Activated T-helper 2 cell treated with anti-CD3 and anti-CD28 coated beads, Interferon-gamma antibody, Interleukin-2, Interleukin-4, amounts not matched to agents 10 μg/mL and 5 μg/mL and 100 μg/mL, durations not matched to agents 14 hours and 24 hours and 36 hours (primary cell): ENCODE results near the gene KMT2D. TPM values are rescaled to one million over a fixed set of nuclear protein-coding genes. Genes with fewer than 3 reads are reported as not detected.

Experiments used
- DNase-seq: peaks from one replicate; pipeline ENCODE4 v3.0.0; 2021; ENCODE audit warnings: low spot score
- H3K27ac Mint-ChIP-seq: one replicate; pipeline ENCODE4 v1.8.0; 2021; ENCODE audit warnings: mixed read lengths
- H3K27me3 Mint-ChIP-seq: one replicate; pipeline ENCODE4 v1.8.0; 2021; ENCODE audit warnings: low read depth, mixed read lengths
- H3K36me3 Mint-ChIP-seq: one replicate; pipeline ENCODE4 v1.8.0; 2021; ENCODE audit warnings: low read depth, mixed read lengths
- H3K4me1 Mint-ChIP-seq: one replicate; pipeline ENCODE4 v1.8.0; 2021; ENCODE audit warnings: low read depth, mixed read lengths
- H3K4me3 Mint-ChIP-seq: one replicate; pipeline ENCODE4 v1.8.0; 2021; ENCODE audit warnings: low read depth, mild to moderate bottlenecking, moderate library complexity, mixed read lengths
- H3K9me3 Mint-ChIP-seq: one replicate; pipeline ENCODE4 v1.8.0; 2021; ENCODE audit warnings: mixed read lengths
- intact Hi-C: fragments of 100-400 bp; cut with micrococcal nuclease; formaldehyde crosslinking; loops from one replicate; pipeline ENCODE4 v1.15.1; 2023
- total RNA-seq: library from RNA; stranded (reverse); gene quantifications from 2 replicates; pipeline ENCODE4 v1.2.3, GENCODE V29; 2022

Gene KMT2D
- total RNA-seq, 1 donor from 2014 or later = 100 TPM

- intact Hi-C loops = loop anchor here (5.0 kb wide), 1 partner anchor 96 kb away; the partner anchor contains the start of gene DDN
- Mint-ChIP-seq H3K27me3 (peaks cover 58% of the 10 kb centered on the region), H3K4me1 (peaks cover 30% of the 10 kb centered on the region), H3K27ac (no peak overlapping the region), H3K36me3 (peaks cover 33% of the 10 kb centered on the region), H3K9me3 (no peaks in the 10 kb centered on the region), H3K4me3 (no peak overlapping the region)
- no peak for DNase-seq
Observed at GRCh38 chr12:49093792-49094159, 33.2 kb upstream of the KMT2D start.

- H3K9me3 Mint-ChIP-seq = no peaks in the 10 kb centered on the region
- peaks cover 63% of the 10 kb centered on the region for H3K27me3 Mint-ChIP-seq
- intact Hi-C loops = loop anchor here (5.0 kb wide), 1 partner anchor 96 kb away; the partner anchor contains the start of gene DDN
- H3K36me3 Mint-ChIP-seq = peaks cover 25% of the 10 kb centered on the region
- H3K4me1 Mint-ChIP-seq = peaks cover 38% of the 10 kb centered on the region
- no peak overlapping the region for H3K4me3 Mint-ChIP-seq
- no peak overlapping the region for H3K27ac Mint-ChIP-seq
- DNase-seq = no peak
Observed at GRCh38 chr12:49092816-49093406, 32.3 kb upstream of the KMT2D start.

- Mint-ChIP-seq H3K36me3 (peaks cover 20% of the 10 kb centered on the region), H3K27ac (no peak overlapping the region), H3K4me3 (peak overlapping the region; percentile 39), H3K9me3 (no peaks in the 10 kb centered on the region), H3K4me1 (peaks cover 42% of the 10 kb centered on the region), H3K27me3 (peaks cover 63% of the 10 kb centered on the region)
- peak; percentile 29 for DNase-seq
- intact Hi-C loops = loop anchor here (5.0 kb wide), 1 partner anchor 95 kb away; the partner anchor contains the start of gene DDN
Observed at GRCh38 chr12:49092086-49092815, 31.7 kb upstream of the KMT2D start.

- peaks cover 42% of the 10 kb centered on the region for H3K4me1 Mint-ChIP-seq
- H3K27me3 Mint-ChIP-seq = peaks cover 63% of the 10 kb centered on the region
- peaks cover 20% of the 10 kb centered on the region for H3K36me3 Mint-ChIP-seq
- H3K27ac Mint-ChIP-seq = no peak overlapping the region
- intact Hi-C loops = loop anchor here (2.0 to 5.0 kb wide), 3 partner anchors 94 to 247 kb away; partner anchors contain the start of gene DDN
- no peak overlapping the region for H3K4me3 Mint-ChIP-seq
- no peak for DNase-seq
- no peaks in the 10 kb centered on the region for H3K9me3 Mint-ChIP-seq
Observed at GRCh38 chr12:49091836-49092085, 31.2 kb upstream of the KMT2D start.

GRCh38 chr12:49091056-49091835, 30.7 kb upstream of the KMT2D start:
- DNase-seq = no peak
- Mint-ChIP-seq H3K9me3 (no peaks in the 10 kb centered on the region), H3K27me3 (peaks cover 63% of the 10 kb centered on the region)

DNA sequence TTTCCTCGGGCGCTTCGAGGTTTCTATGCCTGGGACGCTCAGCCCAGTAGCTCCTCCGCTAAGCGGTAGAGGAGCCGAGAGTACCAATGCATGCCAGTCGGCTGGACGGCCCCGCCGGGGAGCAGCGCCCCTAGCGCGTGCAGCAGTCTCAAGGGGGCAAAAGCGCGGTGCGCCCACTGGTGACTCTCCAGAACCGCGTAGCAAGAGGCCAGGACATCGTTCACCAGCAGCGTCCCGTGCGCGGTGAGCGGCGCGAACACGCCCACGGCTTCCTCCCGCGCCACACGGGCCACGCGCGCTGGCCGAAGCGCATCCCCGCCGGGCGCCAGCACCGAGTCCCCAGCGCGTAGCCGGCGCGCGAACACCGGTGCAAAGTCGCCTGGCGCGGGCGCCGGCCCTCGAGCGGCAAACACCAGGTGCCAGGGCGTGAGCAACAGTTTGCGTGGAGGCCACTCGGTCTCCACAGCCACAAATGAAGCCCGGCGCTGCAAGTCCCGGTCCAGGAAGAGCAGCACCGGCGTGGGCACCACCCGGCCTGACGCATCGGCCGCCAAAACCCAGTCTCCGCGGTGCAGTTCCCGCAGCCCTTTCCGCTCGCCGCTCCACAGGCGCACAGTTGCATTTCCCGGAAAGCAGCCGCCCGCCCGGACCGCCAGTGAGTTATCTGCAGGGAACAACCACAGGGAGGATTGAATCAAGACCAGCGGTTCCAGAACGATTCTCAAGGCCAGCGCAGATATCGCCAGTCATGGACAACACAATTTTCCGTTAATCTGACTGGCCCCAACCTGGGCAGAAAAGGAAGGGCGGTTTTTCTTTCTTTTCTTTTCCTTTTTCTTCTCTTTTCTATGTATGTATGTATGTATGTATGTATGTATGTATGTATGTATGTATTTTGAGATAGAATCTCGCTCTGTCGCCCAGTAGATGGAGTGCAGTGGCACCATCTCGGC, 29.5 kb upstream of the KMT2D start:
- intact Hi-C loops = loop anchor here (2.0 to 10.0 kb wide), 5 partner anchors 25 to 455 kb away; partner anchors contain the start of gene DDN
- H3K4me3 Mint-ChIP-seq = peak overlapping the region; percentile 71
- peak; percentile 29 for DNase-seq
- peak overlapping the region; percentile 33 for H3K27ac Mint-ChIP-seq
- H3K9me3 Mint-ChIP-seq = no peaks in the 10 kb centered on the region
- H3K27me3 Mint-ChIP-seq = peaks cover 56% of the 10 kb centered on the region
- H3K36me3 Mint-ChIP-seq = peaks cover 3% of the 10 kb centered on the region
- peaks cover 44% of the 10 kb centered on the region for H3K4me1 Mint-ChIP-seq

More at GRCh38 chr12:49091056-49091835, 30.7 kb upstream of the KMT2D start:
- Mint-ChIP-seq H3K27ac (no peak overlapping the region), H3K36me3 (peaks cover 14% of the 10 kb centered on the region), H3K4me1 (peaks cover 44% of the 10 kb centered on the region), H3K4me3 (peak overlapping the region; percentile 23)
- intact Hi-C loops = loop anchor here (2.0 to 5.0 kb wide), 3 partner anchors 94 to 248 kb away; partner anchors contain the start of gene DDN

GRCh38 chr12:49088932-49089330, 28.3 kb upstream of the KMT2D start:
- Mint-ChIP-seq H3K27ac (no peak overlapping the region), H3K9me3 (no peaks in the 10 kb centered on the region), H3K4me1 (peaks cover 44% of the 10 kb centered on the region), H3K36me3 (no peaks in the 10 kb centered on the region), H3K4me3 (no peak overlapping the region), H3K27me3 (peaks cover 50% of the 10 kb centered on the region)
- intact Hi-C loops = loop anchor here (1.0 to 10.0 kb wide), 3 partner anchors 20 to 456 kb away; no protein-coding TSS in a partner anchor
- no peak for DNase-seq

- peak; percentile 62 for DNase-seq
- peaks cover 38% of the 10 kb centered on the region for H3K4me1 Mint-ChIP-seq
- intact Hi-C loops = loop anchor here (1.0 to 10.0 kb wide), 3 partner anchors 21 to 456 kb away; no protein-coding TSS in a partner anchor
- peaks cover 44% of the 10 kb centered on the region for H3K27me3 Mint-ChIP-seq
- no peaks in the 10 kb centered on the region for H3K9me3 Mint-ChIP-seq
- H3K27ac Mint-ChIP-seq = no peak overlapping the region
- peak overlapping the region; percentile 8 for H3K4me3 Mint-ChIP-seq
- H3K36me3 Mint-ChIP-seq = no peaks in the 10 kb centered on the region
Observed at GRCh38 chr12:49088150-49088931, 27.7 kb upstream of the KMT2D start.

- H3K27me3 Mint-ChIP-seq = peaks cover 26% of the 10 kb centered on the region
- no peak overlapping the region for H3K27ac Mint-ChIP-seq
- no peak for DNase-seq
- H3K4me3 Mint-ChIP-seq = no peak overlapping the region
- H3K4me1 Mint-ChIP-seq = peaks cover 27% of the 10 kb centered on the region
- no peaks in the 10 kb centered on the region for H3K36me3 Mint-ChIP-seq
- H3K9me3 Mint-ChIP-seq = no peaks in the 10 kb centered on the region
- intact Hi-C loops = loop anchor here (10.0 kb wide), 1 partner anchor 459 kb away; no protein-coding TSS in a partner anchor
Observed at GRCh38 chr12:49086116-49086515, 25.5 kb upstream of the KMT2D start.

DNA sequence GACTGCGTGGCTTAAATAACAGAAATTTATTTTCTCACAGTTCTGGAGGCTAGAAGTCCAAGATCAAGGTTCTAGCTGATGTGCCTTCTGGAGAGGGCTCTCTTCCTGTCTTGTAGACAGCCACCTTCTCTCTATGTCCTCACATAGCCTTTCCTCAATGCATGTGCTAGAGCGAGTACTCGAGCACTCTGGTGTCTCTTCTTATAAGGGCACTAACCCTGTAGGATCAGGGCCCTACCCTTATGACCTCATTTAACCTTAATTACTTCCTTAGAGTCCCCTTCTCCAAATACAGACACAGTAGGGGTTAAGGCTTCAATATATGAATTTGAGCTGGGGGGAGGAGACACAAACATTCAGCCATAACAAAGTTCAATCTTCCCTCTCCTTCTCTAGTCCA, 23.8 kb upstream of the KMT2D start:
- intact Hi-C loops = loop anchor here (10.0 kb wide), 1 partner anchor 460 kb away; no protein-coding TSS in a partner anchor
- no peak overlapping the region for H3K4me3 Mint-ChIP-seq
- peaks cover 15% of the 10 kb centered on the region for H3K4me1 Mint-ChIP-seq
- no peak overlapping the region for H3K27ac Mint-ChIP-seq
- no peaks in the 10 kb centered on the region for H3K36me3 Mint-ChIP-seq
- no peak for DNase-seq
- no peaks in the 10 kb centered on the region for H3K9me3 Mint-ChIP-seq
- H3K27me3 Mint-ChIP-seq = peaks cover 16% of the 10 kb centered on the region

DNA sequence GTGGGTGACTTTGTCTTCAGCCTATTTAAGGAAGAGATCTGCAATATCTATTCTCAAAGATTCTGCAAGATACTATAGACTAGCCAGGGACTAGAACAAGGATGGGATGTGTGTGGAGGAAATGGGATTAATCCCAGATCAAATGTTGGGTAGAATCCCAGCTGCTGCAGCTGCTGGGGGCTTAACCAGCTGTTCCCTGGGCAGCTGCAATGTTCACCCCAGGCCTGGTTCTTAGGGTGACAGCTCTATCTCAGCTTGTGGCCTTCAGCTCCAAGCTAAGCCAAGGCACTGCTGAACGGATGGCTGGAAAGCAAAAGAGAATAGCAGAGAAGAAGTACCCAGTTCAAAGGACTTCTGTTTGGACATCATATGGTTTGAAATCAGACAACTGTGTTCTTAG, 19.2 kb upstream of the KMT2D start:
- intact Hi-C loops = loop anchor here (10.0 kb wide), 1 partner anchor 465 kb away; no protein-coding TSS in a partner anchor
- peaks cover 10% of the 10 kb centered on the region for H3K27me3 Mint-ChIP-seq
- H3K4me1 Mint-ChIP-seq = no peaks in the 10 kb centered on the region
- no peak for DNase-seq
- no peak overlapping the region for H3K27ac Mint-ChIP-seq
- H3K36me3 Mint-ChIP-seq = no peaks in the 10 kb centered on the region
- no peak overlapping the region for H3K4me3 Mint-ChIP-seq
- no peaks in the 10 kb centered on the region for H3K9me3 Mint-ChIP-seq
